ENCODE measurements around the gene ALDH3B2.

The ALDH3B2 gene

DNA sequence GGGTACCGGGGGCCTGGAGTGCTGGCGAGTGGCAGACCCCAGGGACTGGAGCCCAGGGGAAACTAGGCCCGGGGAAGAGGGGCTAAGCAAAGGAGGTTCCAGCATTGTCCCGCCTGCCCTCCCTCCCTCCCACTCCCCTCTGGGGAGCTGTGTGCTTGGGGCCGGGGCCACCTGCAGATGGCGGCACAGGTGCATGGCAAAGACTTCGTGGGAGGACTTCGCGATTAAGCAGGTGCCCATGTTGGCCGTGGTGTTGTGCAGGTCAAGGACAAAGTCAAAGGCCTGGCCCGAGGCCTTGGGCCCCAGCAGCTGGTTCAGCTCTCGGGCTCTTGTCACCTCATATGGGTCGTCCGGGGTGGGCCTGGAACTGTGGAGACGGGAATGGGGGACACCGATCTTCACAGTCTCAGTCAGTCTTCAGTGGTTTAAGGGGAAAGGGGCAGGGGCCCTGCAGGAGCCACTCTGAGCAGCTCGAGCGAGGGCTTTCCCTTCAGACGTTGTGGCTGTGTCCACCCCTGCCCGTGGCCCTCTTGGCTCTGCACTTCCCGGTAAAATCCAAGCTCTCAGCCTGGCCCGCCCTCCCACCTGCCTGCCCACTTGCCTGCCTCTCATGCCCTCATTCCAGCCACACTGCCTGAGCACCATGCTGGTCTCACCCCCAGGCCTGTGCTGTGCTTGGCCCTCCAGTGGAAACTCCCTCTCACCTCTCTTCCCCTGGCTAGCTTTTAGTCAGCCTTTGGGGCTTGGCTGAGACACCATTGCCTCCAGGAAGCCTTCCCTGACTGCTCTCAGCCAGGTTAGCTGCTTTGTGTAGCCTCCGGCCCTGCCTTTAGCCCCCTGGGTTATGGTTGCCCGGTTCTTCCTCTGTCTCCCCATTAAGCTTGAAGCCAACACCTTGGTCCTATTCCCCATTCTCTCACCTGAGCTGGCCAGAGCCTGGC is 28.6 kb downstream of the ALDH3B2 start:
- H3K4me1 ChIP-seq (ENCODE audit: insufficient read depth, low read length, poor library complexity, severe bottlenecking) = peaks cover 63% of the 10 kb centered on the region
- TF ChIP-seq, protein P1, sequence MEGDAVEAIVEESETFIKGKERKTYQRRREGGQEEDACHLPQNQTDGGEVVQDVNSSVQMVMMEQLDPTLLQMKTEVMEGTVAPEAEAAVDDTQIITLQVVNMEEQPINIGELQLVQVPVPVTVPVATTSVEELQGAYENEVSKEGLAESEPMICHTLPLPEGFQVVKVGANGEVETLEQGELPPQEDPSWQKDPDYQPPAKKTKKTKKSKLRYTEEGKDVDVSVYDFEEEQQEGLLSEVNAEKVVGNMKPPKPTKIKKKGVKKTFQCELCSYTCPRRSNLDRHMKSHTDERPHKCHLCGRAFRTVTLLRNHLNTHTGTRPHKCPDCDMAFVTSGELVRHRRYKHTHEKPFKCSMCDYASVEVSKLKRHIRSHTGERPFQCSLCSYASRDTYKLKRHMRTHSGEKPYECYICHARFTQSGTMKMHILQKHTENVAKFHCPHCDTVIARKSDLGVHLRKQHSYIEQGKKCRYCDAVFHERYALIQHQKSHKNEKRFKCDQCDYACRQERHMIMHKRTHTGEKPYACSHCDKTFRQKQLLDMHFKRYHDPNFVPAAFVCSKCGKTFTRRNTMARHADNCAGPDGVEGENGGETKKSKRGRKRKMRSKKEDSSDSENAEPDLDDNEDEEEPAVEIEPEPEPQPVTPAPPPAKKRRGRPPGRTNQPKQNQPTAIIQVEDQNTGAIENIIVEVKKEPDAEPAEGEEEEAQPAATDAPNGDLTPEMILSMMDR (conservative IDR thresholded peaks at IDR 0.05; ENCODE audit: low read length) = peak; percentile 30
- TF ChIP-seq EZH2phosphoT487 (IDR thresholded peaks at IDR 0.05; ENCODE audit: borderline replicate concordance) = no peak
- peak overlapping the region; percentile 53 for H3K4me3 ChIP-seq (ENCODE audit: low read length, poor library complexity, severe bottlenecking)
- H2AFZ ChIP-seq (ENCODE audit: low read length) = no peak overlapping the region
- no peaks in the 10 kb centered on the region for H3F3A ChIP-seq (ENCODE audit: low read depth)
- H4K20me1 ChIP-seq (ENCODE audit: insufficient read depth, low read length, poor library complexity, severe bottlenecking) = no peaks in the 10 kb centered on the region
- no peaks in the 10 kb centered on the region for H3K9me3 ChIP-seq (ENCODE audit: insufficient read depth, low read depth, low read length)
- H3K9ac ChIP-seq (ENCODE audit: low read depth, low read length, poor library complexity, severe bottlenecking) = peak overlapping the region; percentile 90
- no peaks in the 10 kb centered on the region for H3K9me2 ChIP-seq (replicated peaks; ENCODE audit: low read depth, low read length)
- no peaks in the 10 kb centered on the region for H3K79me2 ChIP-seq (ENCODE audit: insufficient read depth, low read length)
- H3K27me3 ChIP-seq (ENCODE audit: insufficient read depth, low read length, poor library complexity, severe bottlenecking) = no peaks in the 10 kb centered on the region
- no peaks in the 10 kb centered on the region for H3K36me3 ChIP-seq (ENCODE audit: insufficient read depth, low read length)
- H3K4me2 ChIP-seq (ENCODE audit: low read depth, low read length, poor library complexity, severe bottlenecking) = peak overlapping the region; percentile 72

DNA sequence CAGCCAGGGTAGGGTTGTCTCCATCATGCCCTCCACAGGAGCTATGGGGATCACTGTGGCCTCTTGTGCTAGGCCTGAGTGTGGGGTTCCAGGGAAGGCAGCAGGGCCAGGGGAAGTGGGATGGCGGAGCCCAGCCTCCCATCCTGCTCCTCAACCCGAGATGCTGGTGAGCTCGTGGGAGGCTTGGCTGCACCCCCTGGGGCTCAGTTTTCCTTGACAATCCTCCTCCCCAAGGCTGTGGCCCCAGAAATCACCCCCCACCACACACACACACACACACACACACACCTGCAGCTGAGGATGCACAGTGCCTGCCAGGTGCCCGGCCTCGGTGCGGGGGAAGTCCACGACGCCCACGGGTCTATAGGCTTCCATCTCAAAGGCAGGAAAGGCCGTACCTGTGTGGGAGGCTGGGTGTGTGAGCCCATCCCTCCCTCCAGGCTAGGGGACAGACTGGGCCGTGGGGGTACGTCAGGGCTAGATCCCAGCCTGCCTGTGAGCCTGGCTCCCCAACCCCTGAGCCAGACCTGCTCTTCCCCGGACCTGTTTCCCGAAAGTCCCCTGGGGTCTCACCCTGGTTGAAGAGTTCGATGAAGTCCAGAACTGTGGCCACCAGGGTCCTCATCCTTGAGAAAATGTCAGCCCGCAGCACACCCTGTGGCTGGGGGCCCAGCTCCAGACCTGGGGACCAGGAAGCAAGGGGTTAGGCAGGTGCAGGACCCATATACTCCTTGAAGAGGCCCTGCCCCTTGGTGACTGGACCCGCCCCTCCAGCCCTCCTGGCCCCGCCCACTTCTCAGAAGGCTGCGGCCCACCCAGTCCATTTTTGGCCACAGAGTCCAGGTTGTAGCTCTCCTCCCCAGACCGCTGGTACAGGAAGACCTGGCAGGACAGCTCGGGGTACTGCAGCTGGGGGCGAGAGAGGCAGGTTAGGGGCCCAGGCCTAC is 29.7 kb downstream of the ALDH3B2 start:
- Histone ChIP-seq H3K9ac (ENCODE audit: low read depth, low read length, poor library complexity, severe bottlenecking) (peak overlapping the region; percentile 90), H4K20me1 (ENCODE audit: insufficient read depth, low read length, poor library complexity, severe bottlenecking) (no peaks in the 10 kb centered on the region), H3K4me3 (ENCODE audit: low read length, poor library complexity, severe bottlenecking) (no peak overlapping the region), H3K9me3 (ENCODE audit: insufficient read depth, low read depth, low read length) (no peaks in the 10 kb centered on the region), H3K79me2 (ENCODE audit: insufficient read depth, low read length) (no peaks in the 10 kb centered on the region), H3K4me2 (ENCODE audit: low read depth, low read length, poor library complexity, severe bottlenecking) (peak overlapping the region; percentile 5), H3K9me2 (replicated peaks; ENCODE audit: low read depth, low read length) (no peaks in the 10 kb centered on the region), H3K36me3 (ENCODE audit: insufficient read depth, low read length) (no peaks in the 10 kb centered on the region), H3K4me1 (ENCODE audit: insufficient read depth, low read length, poor library complexity, severe bottlenecking) (peaks cover 54% of the 10 kb centered on the region), H3F3A (ENCODE audit: low read depth) (no peaks in the 10 kb centered on the region), H3K27me3 (ENCODE audit: insufficient read depth, low read length, poor library complexity, severe bottlenecking) (no peaks in the 10 kb centered on the region), H2AFZ (ENCODE audit: low read length) (no peak overlapping the region)
- TF ChIP-seq EZH2phosphoT487 (IDR thresholded peaks at IDR 0.05; ENCODE audit: borderline replicate concordance) = no peak
- TF ChIP-seq, protein P1 (conservative IDR thresholded peaks at IDR 0.05; ENCODE audit: low read length) = no peak

DNA sequence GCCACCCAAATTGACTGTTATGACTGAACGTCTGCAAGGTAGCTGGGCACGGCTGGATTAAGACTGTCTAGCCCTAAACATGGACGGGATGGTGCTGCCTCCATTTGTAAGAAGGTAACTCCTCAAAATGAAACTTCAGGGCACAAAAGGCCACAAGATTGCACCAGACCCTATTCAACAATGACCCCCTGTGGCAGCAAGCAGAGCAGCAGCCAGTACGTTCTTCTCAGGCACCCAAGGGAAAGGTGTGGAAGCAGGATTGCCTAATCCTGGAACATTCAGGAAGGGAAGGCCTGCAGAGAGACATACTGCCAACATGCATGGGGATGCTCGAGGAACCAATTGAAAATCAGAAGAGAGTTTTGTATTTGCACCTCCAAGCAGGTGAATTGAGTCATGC is 30.4 kb downstream of the ALDH3B2 start:
- H3F3A ChIP-seq (ENCODE audit: low read depth) = no peaks in the 10 kb centered on the region
- H3K27me3 ChIP-seq (ENCODE audit: insufficient read depth, low read length, poor library complexity, severe bottlenecking) = no peaks in the 10 kb centered on the region
- no peak overlapping the region for H3K4me2 ChIP-seq (ENCODE audit: low read depth, low read length, poor library complexity, severe bottlenecking)
- H3K4me3 ChIP-seq (ENCODE audit: low read length, poor library complexity, severe bottlenecking) = no peak overlapping the region
- H3K4me1 ChIP-seq (ENCODE audit: insufficient read depth, low read length, poor library complexity, severe bottlenecking) = peaks cover 46% of the 10 kb centered on the region
- H3K79me2 ChIP-seq (ENCODE audit: insufficient read depth, low read length) = no peaks in the 10 kb centered on the region
- no peaks in the 10 kb centered on the region for H3K9me2 ChIP-seq (replicated peaks; ENCODE audit: low read depth, low read length)
- TF ChIP-seq, protein P1 (conservative IDR thresholded peaks at IDR 0.05; ENCODE audit: low read length) = peak; percentile 73
- no peak for TF ChIP-seq EZH2phosphoT487 (IDR thresholded peaks at IDR 0.05; ENCODE audit: borderline replicate concordance)
- H4K20me1 ChIP-seq (ENCODE audit: insufficient read depth, low read length, poor library complexity, severe bottlenecking) = no peaks in the 10 kb centered on the region
- no peaks in the 10 kb centered on the region for H3K9me3 ChIP-seq (ENCODE audit: insufficient read depth, low read depth, low read length)
- no peak overlapping the region for H3K9ac ChIP-seq (ENCODE audit: low read depth, low read length, poor library complexity, severe bottlenecking)
- no peaks in the 10 kb centered on the region for H3K36me3 ChIP-seq (ENCODE audit: insufficient read depth, low read length)
- H2AFZ ChIP-seq (ENCODE audit: low read length) = no peak overlapping the region
